ENCODE measurements around the gene DAPK1.
"Not testable (repeated sequence)": the region's sequence is repeated elsewhere in the genome, so short reads cannot be mapped to it uniquely, and the experiment has no call there.

DAPK1 gene

DNA sequence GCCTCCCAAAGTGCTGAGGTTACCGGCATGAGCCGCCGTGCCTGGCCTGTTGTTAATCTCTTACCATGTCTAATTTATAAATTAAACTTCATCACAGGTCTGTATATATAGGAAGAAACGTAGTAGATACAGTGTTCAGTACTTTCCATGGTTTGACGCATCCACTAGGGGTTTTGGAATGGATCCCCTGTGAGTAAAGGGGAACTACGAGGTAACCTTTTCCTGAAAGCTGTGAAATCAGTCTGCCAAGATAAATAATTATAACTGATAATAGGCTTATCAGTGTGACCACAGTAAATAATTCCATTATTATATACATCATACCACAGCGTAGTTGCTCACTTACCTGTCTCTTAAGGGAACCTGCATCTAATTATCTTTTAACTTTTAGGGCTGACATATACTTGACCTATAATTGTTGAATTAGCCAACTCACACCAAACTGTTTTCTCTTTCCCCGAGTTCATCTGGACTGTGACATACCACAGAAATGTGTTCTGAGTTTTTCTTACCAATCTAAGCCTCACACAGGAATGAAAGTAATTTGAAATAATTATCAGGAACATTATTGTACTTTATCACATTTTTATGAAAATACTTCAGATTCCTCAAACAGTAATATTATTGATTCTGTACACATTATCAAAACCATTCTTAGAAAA, 42.9 kb downstream of the DAPK1 start:
- in situ Hi-C loops (cut with HindIII; ENCODE audit: low sequenced_read_pairs) = no loop called here

GRCh38 chr9:87541663-87542062, 44.0 kb downstream of the DAPK1 start:
- in situ Hi-C loops (cut with HindIII; ENCODE audit: low sequenced_read_pairs) = no loop called here

GRCh38 chr9:87542141-87542540, 44.5 kb downstream of the DAPK1 start:
- in situ Hi-C loops (cut with HindIII; ENCODE audit: low sequenced_read_pairs) = no loop called here

- in situ Hi-C loops (cut with HindIII; ENCODE audit: low sequenced_read_pairs) = no loop called here
Measured at GRCh38 chr9:87543251-87543650, 45.6 kb downstream of the DAPK1 start.

DNA sequence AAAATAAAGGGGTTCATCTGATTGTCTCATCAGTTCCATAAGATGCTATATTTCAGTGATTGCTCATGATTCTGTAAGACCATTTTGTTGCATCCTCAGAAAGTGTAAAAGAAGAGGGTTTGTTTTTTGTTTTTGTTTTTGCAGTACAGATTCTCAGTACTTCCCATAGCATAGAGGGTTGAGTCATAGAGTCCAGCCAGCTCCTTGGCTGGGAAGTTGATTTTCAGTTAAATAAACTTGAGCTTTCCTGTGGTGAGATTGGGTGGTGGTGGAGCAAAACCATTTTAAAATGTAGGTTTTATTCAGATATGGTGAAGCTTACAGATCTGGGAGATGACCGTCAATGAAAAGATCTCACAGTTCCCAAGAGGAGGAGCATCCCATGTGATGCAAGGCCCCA, 48.2 kb downstream of the DAPK1 start:
- in situ Hi-C loops (cut with HindIII; ENCODE audit: low sequenced_read_pairs) = no loop called here

GRCh38 chr9:87546704-87547103, 49.0 kb downstream of the DAPK1 start:
- in situ Hi-C loops (cut with HindIII; ENCODE audit: low sequenced_read_pairs) = no loop called here

GRCh38 chr9:87547671-87548081, 50.0 kb downstream of the DAPK1 start:
- in situ Hi-C loops (cut with HindIII; ENCODE audit: low sequenced_read_pairs) = no loop called here

DNA sequence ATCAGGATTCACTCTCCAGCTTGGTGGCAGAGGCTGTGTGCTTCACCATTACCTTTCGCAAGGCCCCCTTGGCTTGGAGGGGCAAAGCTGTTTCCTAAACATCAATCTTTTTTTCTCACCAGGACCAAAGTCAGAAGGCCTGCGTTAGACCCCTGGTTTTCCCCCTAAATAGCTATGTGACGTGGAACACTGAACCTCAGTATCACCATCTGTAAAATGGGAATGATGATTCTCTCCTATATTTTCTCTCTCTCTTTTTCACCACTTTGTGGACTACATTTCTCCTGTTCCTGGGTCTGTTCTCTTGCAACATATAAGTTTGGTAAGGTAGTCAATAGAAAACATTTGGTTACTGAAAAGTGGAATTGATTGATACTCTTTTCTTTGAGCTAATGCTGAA, 50.5 kb downstream of the DAPK1 start:
- in situ Hi-C loops (cut with HindIII; ENCODE audit: low sequenced_read_pairs) = no loop called here

- in situ Hi-C loops (cut with HindIII; ENCODE audit: low sequenced_read_pairs) = not testable (repeated sequence)
Measured at GRCh38 chr9:87549088-87549487, 51.4 kb downstream of the DAPK1 start.

DNA sequence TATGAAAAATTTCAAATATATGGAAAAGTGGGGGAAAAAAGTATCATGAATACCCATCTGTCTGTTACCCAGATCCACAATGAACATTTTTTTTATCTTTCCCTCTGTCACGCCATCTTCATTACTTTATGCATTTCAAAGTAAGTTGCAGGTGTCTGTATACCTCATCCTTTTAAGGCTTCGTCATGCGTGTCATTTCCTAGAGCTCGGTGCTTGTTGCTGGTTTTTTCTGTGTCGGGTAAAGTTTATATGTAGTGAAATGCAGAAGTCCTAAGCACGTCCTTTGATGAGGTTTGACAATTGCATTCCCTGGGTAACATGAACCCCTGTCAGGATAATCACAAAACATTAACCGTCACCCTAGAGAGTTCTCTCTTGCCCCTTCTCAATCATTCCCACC, 52.1 kb downstream of the DAPK1 start:
- in situ Hi-C loops (cut with HindIII; ENCODE audit: low sequenced_read_pairs) = no loop called here

DNA sequence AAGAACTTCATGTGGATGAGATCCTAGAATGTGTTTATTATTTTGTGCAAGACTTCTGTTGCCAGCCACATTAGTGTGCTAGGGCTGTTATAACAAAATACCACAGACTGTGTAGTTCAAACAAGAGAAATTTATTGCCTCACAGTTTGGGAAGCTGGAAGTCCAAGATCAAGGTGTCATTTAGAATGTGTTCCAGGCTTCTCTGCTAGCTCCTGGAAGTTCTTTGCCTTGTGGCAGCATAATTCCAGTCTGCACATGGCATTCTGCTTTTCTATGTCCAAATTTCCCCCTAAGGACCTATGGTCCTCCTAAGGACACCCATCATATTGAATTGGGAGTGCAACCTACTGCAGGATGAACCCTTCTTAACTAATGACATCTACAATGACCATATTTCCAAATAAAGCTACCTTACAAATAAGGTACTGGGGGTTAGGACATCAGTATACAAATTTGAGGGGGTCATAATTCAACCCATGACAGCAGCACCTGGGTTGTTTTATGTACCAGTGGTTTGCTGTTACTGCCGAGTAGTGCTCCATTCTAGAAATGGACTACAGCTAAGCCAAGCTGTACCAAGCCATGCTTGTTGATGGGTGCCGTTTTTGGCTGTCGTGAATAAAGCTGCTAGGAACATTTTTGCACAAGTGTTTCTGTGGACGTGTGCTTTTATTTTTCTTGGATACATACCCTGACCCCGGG, 52.7 kb downstream of the DAPK1 start:
- in situ Hi-C loops (cut with HindIII; ENCODE audit: low sequenced_read_pairs) = no loop called here

DNA sequence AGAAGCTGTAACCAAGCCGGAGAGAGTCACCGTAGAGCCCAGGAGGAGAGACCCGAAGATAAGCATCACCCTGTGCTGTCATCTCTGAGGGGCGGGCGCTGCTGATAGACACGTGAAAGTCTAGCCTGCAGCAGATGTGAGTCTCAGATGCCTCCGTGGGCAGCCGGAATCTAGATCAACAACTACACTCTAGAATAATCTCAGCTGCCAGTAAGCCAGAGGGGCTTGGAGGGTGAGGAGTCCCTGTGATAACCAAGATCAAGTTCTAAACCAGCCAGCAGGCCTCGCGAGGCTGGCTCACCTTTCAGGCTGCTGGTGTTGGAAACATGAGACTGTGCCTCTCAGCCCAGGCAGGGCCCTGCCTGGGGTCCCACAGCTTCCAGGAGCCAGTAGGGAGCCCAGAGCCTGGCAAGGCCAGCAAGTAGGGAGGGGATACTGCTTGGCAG, 54.1 kb downstream of the DAPK1 start:
- in situ Hi-C loops (cut with HindIII; ENCODE audit: low sequenced_read_pairs) = no loop called here

- in situ Hi-C loops (cut with HindIII; ENCODE audit: low sequenced_read_pairs) = no loop called here
Measured at GRCh38 chr9:87554171-87554910, 56.7 kb downstream of the DAPK1 start.

GRCh38 chr9:87554976-87555375, 57.3 kb downstream of the DAPK1 start:
- in situ Hi-C loops (cut with HindIII; ENCODE audit: low sequenced_read_pairs) = no loop called here

DNA sequence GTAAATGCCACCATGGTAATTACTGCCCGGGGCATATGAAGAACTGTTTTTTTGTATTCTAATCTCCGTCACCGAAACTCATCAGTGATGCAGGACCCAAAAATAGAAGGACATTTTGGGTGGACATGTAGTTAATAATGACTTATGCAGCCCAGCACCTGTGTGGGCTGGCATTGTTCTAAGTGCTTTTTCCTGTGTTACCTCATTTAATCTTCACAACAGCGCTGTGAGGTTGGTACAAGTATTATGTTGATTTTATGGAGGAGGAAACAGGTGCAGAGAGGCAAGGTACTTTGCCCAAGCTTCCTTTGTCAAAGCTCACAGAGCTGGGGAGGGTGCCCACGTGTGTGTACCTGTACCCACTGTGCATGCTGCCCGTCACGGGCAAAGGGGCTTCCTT, 58.4 kb downstream of the DAPK1 start:
- in situ Hi-C loops (cut with HindIII; ENCODE audit: low sequenced_read_pairs) = no loop called here

- in situ Hi-C loops (cut with HindIII; ENCODE audit: low sequenced_read_pairs) = no loop called here
Measured at GRCh38 chr9:87556821-87557220, 59.2 kb downstream of the DAPK1 start.

- in situ Hi-C loops (cut with HindIII; ENCODE audit: low sequenced_read_pairs) = no loop called here
Measured at GRCh38 chr9:87557996-87558395, 60.3 kb downstream of the DAPK1 start.

- in situ Hi-C loops (cut with HindIII; ENCODE audit: low sequenced_read_pairs) = no loop called here
Measured at GRCh38 chr9:87558606-87559190, 61.0 kb downstream of the DAPK1 start.

DNA sequence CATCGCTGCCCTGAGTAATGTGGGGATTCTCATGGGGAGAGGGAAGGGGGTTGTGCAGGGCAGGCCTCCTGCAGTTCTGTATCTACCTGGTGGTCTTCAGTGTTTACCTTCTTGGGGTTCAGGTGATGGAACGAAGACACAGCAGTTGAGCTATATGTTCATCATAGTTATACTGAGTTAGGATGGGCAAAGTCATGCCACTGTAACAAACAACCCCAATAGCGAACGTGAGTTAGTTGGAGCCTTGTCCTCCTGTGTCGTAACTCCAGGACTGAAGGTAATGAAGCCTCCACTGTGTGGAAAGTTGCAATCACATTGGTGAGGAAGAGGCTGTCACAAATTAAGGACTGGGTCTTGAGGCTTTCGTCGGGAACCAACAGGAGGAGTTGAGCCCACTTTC, 64.4 kb downstream of the DAPK1 start:
- in situ Hi-C loops (cut with HindIII; ENCODE audit: low sequenced_read_pairs) = no loop called here

GRCh38 chr9:87562530-87563170, 65.0 kb downstream of the DAPK1 start:
- in situ Hi-C loops (cut with HindIII; ENCODE audit: low sequenced_read_pairs) = no loop called here

GRCh38 chr9:87564111-87564510, 66.4 kb downstream of the DAPK1 start:
- in situ Hi-C loops (cut with HindIII; ENCODE audit: low sequenced_read_pairs) = no loop called here

Measured in endothelial cell of hepatic sinusoid (primary cell).